IMR-90 (cell line): ENCODE data around the gene MAP3K15. TPM values are rescaled to one million over a fixed set of nuclear protein-coding genes. Genes with fewer than 3 reads are reported as not detected.

ENCODE experiments used
- ATAC-seq: fragments of 200-7000 bp; cut with Tn5 transposase; 2 replicates; pipeline ENCODE4 v1.9.1; 2020; ENCODE audit warnings: low read depth, mild to moderate bottlenecking, moderate library complexity
- BruUV-seq: library from RNA; stranded (reverse); fragments of 400-500 nt; replicated peaks from 2 replicates; lab custom pipeline; 2021; lab: Mats Ljungman, UMichigan
- CTCF ChIA-PET: fragments of 300-600 bp; formaldehyde crosslinking; extraction: SDS; loops from one replicate; lab custom pipeline; 2021; ENCODE audit warnings: antibody characterized with exemption; lab: Yijun Ruan, JAX
- POLR2A ChIA-PET: fragments of 300-600 bp; sonication (Branson Sonifier 250); formaldehyde crosslinking; loops from one replicate; lab custom pipeline; 2022; ENCODE audit warnings: antibody characterized with exemption; ENCODE audit not compliant: unreplicated experiment; lab: Charles Lee
- DNase-seq: peaks from one replicate; pipeline ENCODE4 v3.0.0; 2013
- H2AFZ ChIP-seq: replicated peaks from 2 replicates; pipeline ENCODE3; 2013; ENCODE audit warnings: low read length, mild to moderate bottlenecking; ENCODE audit not compliant: poor library complexity
- H2AK5ac ChIP-seq: 2 replicates; pipeline ENCODE4 v1.6.1; 2013; ENCODE audit warnings: low read depth, low read length, inconsistent platforms
- H2AK9ac ChIP-seq: replicated peaks from 2 replicates; pipeline ENCODE3; 2013; ENCODE audit warnings: mild to moderate bottlenecking, low read depth, low read length, moderate library complexity; ENCODE audit not compliant: poor library complexity
- H2BK120ac ChIP-seq: 2 replicates; pipeline ENCODE4 v1.6.1; 2013; ENCODE audit warnings: low read depth, low read length, inconsistent platforms
- H2BK15ac ChIP-seq: 3 replicates; pipeline ENCODE4 v1.6.1; 2013; ENCODE audit warnings: low read depth, low read length, inconsistent platforms
- H2BK20ac ChIP-seq: 2 replicates; pipeline ENCODE4 v1.6.1; 2013; ENCODE audit warnings: low read depth, mild to moderate bottlenecking, inconsistent platforms, low read length, moderate library complexity
- H2BK5ac ChIP-seq: 2 replicates; pipeline ENCODE4 v1.6.1; 2013; ENCODE audit warnings: mild to moderate bottlenecking, low read depth, low read length, inconsistent platforms; ENCODE audit not compliant: poor library complexity, severe bottlenecking
- H3K14ac ChIP-seq: replicated peaks from 2 replicates; pipeline ENCODE4 v1.6.1; 2013; ENCODE audit warnings: low read depth, low read length, inconsistent platforms
- H3K18ac ChIP-seq: 2 replicates; pipeline ENCODE4 v1.6.1; 2013; ENCODE audit warnings: low read depth, low read length, control low read depth
- H3K23ac ChIP-seq: 2 replicates; pipeline ENCODE4 v1.6.1; 2013; ENCODE audit warnings: low read depth, low read length, inconsistent platforms
- H3K27ac ChIP-seq: 2 replicates; pipeline ENCODE4 v1.5.1; 2013; ENCODE audit warnings: mild to moderate bottlenecking, control low read depth, low read length; ENCODE audit not compliant: insufficient read depth
- H3K27me3 ChIP-seq: 2 replicates; pipeline ENCODE4 v1.6.1; 2013; ENCODE audit warnings: low read length; ENCODE audit not compliant: control insufficient read depth, insufficient read depth
- H3K36me3 ChIP-seq: 2 replicates; pipeline ENCODE4 v1.6.1; 2013; ENCODE audit warnings: low read length, mixed read lengths; ENCODE audit not compliant: control insufficient read depth, insufficient read depth
- H3K4ac ChIP-seq: 2 replicates; pipeline ENCODE4 v1.6.1; 2013; ENCODE audit warnings: low read depth, low read length, inconsistent platforms
- H3K4me1 ChIP-seq: 2 replicates; pipeline ENCODE4 v1.6.1; 2013; ENCODE audit warnings: low read length, mixed read lengths; ENCODE audit not compliant: control insufficient read depth, insufficient read depth
- H3K4me2 ChIP-seq: 2 replicates; pipeline ENCODE4 v1.6.1; 2013; ENCODE audit warnings: low read depth, mild to moderate bottlenecking, control low read depth, low read length, moderate library complexity
- H3K4me3 ChIP-seq: 2 replicates; pipeline ENCODE4 v1.5.1; 2013; ENCODE audit warnings: low read depth, mild to moderate bottlenecking, control low read depth, low read length, moderate library complexity; ENCODE audit not compliant: insufficient read depth
- H3K56ac ChIP-seq: 2 replicates; pipeline ENCODE4 v1.6.1; 2013; ENCODE audit warnings: low read length, inconsistent platforms; ENCODE audit not compliant: insufficient read depth; ENCODE audit errors: extremely low read depth
- H3K79me1 ChIP-seq, 2 experiments: 2 replicates each; pipeline ENCODE4 v1.6.1; 2013; ENCODE audit warnings: low read length in 2 of 2, inconsistent platforms in 1 of 2, low read depth in 1 of 2
- H3K9ac ChIP-seq: 2 replicates; pipeline ENCODE4 v1.6.1; 2013; ENCODE audit warnings: low read depth, low read length, control low read depth
- H3K9me1 ChIP-seq: 2 replicates; pipeline ENCODE4 v1.6.1; 2013; ENCODE audit warnings: low read length, inconsistent platforms; ENCODE audit not compliant: insufficient read depth
- H3K9me3 ChIP-seq: 2 replicates; pipeline ENCODE4 v1.6.1; 2013; ENCODE audit warnings: low read length; ENCODE audit not compliant: control insufficient read depth, insufficient read depth
- H4K20me1 ChIP-seq: 2 replicates; pipeline ENCODE4 v1.6.1; 2013; ENCODE audit warnings: low read length, inconsistent platforms; ENCODE audit not compliant: insufficient read depth
- H4K5ac ChIP-seq: 2 replicates; pipeline ENCODE4 v1.6.1; 2013; ENCODE audit warnings: mild to moderate bottlenecking, low read depth, low read length, control low read depth
- H4K8ac ChIP-seq, 2 experiments: 2 replicates each; pipeline ENCODE4 v1.6.1; 2013; ENCODE audit warnings: low read depth in 2 of 2, low read length in 2 of 2, control low read depth in 1 of 2, inconsistent platforms in 1 of 2
- H4K91ac ChIP-seq: 2 replicates; pipeline ENCODE4 v1.6.1; 2013; ENCODE audit warnings: low read depth, low read length, inconsistent platforms; ENCODE audit not compliant: insufficient read depth
- CTCF ChIP-seq: conservative IDR thresholded peaks from 2 replicates; pipeline ENCODE4 v1.5.1; 2012; ENCODE audit warnings: mild to moderate bottlenecking, low read depth, low read length, improper control_type of control experiment
- FOS ChIP-seq: fragments of 150-350 bp; IDR thresholded peaks from 2 replicates; pipeline ENCODE4 v1.6.1; 2016; ENCODE audit warnings: low read depth, low read length
- RAD21 ChIP-seq: IDR thresholded peaks from 2 replicates; pipeline ENCODE4 v1.6.1; 2012; ENCODE audit warnings: low read length, improper control_type of control experiment
- SMC3 ChIP-seq: fragments of 150-350 bp; IDR thresholded peaks from 2 replicates; pipeline ENCODE4 v1.6.1; 2016; ENCODE audit warnings: low read depth, mild to moderate bottlenecking, antibody characterized with exemption, low read length, moderate library complexity
- WGBS, 2 experiments: methylation state at CpG; one replicate each; pipeline versions ENCODE4 v1.1.5 to v1.1.7; 2013; ENCODE audit warnings: missing lambda C conversion rate in 2 of 2; ENCODE audit not compliant: insufficient read length in 1 of 2; ENCODE audit errors: extremely low coverage in 2 of 2; 5-methylcytosine and 5-hydroxymethylcytosine counted together
- dilution Hi-C: fragments of 300-500 bp; cut with HindIII; formaldehyde crosslinking; loops from one replicate; pipeline ENCODE4 v1.14.3; 2018; ENCODE audit warnings: low sequenced_read_pairs; ENCODE audit not compliant: unreplicated experiment
- in situ Hi-C: fragments of 300-500 bp; cut with MboI; formaldehyde crosslinking; loops from 3 replicates; pipeline ENCODE4 v1.14.3; 2019; ENCODE audit warnings: low sequenced_read_pairs, inconsistent platforms, mixed read lengths
- intact Hi-C: fragments of 100-400 bp; cut with micrococcal nuclease; formaldehyde crosslinking; loops from 2 replicates; pipeline ENCODE4 v1.10.0; 2022
- polyA plus RNA-seq, 3 experiments: library from polyadenylated mRNA; depleted of rRNA; stranded (reverse); fragments of >200 nt; gene quantifications; 2 replicates each; pipeline ENCODE4 v1.2.3, GENCODE V29; 2012; ENCODE audit warnings: low replicate concordance in 1 of 3
- total RNA-seq: library from RNA; depleted of rRNA; stranded (reverse); fragments of >200 nt; gene quantifications from 2 replicates; pipeline ENCODE4 v1.2.3, GENCODE V29; 2012

MAP3K15 gene
- total and polyA plus RNA-seq, 2 of the 4 experiments (the other 2 are of a cell fraction): under 0.01 to 0.10 TPM

- H3K27me3 ChIP-seq: peaks cover 6% of the 10 kb centered on the region; the same call in 1 of the 2 replicates
- H2BK5ac ChIP-seq: no peak overlapping the region
- BruUV-seq: no TSS peak
- H3K4me1 ChIP-seq: peaks cover 3% of the 10 kb centered on the region
- H4K8ac ChIP-seq: no peak overlapping the region; a peak in 1 of 4 replicates
- no peak overlapping the region for H4K91ac ChIP-seq
- H3K4me3 ChIP-seq: peak overlapping the region; percentile 42
- no peak overlapping the region for H2BK120ac ChIP-seq
- peak overlapping the region; percentile 93 for H2AFZ ChIP-seq
- ChIA-PET CTCF (interaction anchor here (0.5 to 1.7 kb wide), 5 partner anchors 10 to 194 kb away, joined by 4 to 10 read pairs (median 4); no protein-coding TSS in a partner anchor), POLR2A (no interaction called here)
- dilution Hi-C loops: no loop called here
- no peak overlapping the region for H3K9ac ChIP-seq
- ATAC-seq (peak; percentile 79), DNase-seq (peak; percentile 59)
- H3K9me1 ChIP-seq: no peaks in the 10 kb centered on the region
- H3K79me1 ChIP-seq: no peaks in the 10 kb centered on the region
- TF ChIP-seq SMC3 (peak; percentile 59), FOS (no peak), RAD21 (peak; percentile 80), CTCF (peak; percentile 79)
- H3K4ac ChIP-seq: no peak overlapping the region
- no peaks in the 10 kb centered on the region for H3K9me3 ChIP-seq
- no peaks in the 10 kb centered on the region for H3K36me3 ChIP-seq
- intact Hi-C loops: loop anchor here (1.0 to 10.0 kb wide), 4 partner anchors 163 to 753 kb away; partner anchors contain the start of gene BCLAF3
- no peak overlapping the region for H2BK20ac ChIP-seq
- no peak overlapping the region for H3K23ac ChIP-seq
- H3K18ac ChIP-seq: no peak overlapping the region
- H2BK15ac ChIP-seq: no peak overlapping the region
- no peak overlapping the region for H3K56ac ChIP-seq
- 0% methylated on average over 1 of the region's 9 CpGs; no CpG with 5 or more reads in 1 of the 2 experiments for WGBS, 2 experiments
- no peak overlapping the region for H3K14ac ChIP-seq
- H3K27ac ChIP-seq: no peak overlapping the region
- peak overlapping the region; percentile 97 for H3K4me2 ChIP-seq
- in situ Hi-C loops: loop anchor here (10.0 to 25.0 kb wide), 4 partner anchors 153 to 615 kb away; partner anchors contain the start of gene BCLAF3
- no peaks in the 10 kb centered on the region for H4K20me1 ChIP-seq
- no peak overlapping the region for H2AK9ac ChIP-seq
- H4K5ac ChIP-seq: no peak overlapping the region
- H2AK5ac ChIP-seq: no peak overlapping the region; the same call in 1 of the 2 replicates
Observed at GRCh38 chrX:19372170-19372546, 143.2 kb downstream of the MAP3K15 start.
